GM12878 (cell line): Measurements from ENCODE around the gene RIC8B. TPM values are rescaled to one million over a fixed set of nuclear protein-coding genes. Genes with fewer than 3 reads are reported as not detected.

ENCODE experiments used
- ATAC-seq: fragments of 200-7000 bp; cut with Tn5 transposase; 3 replicates; pipeline ENCODE4 v1.9.1; 2020; ENCODE audit warnings: mild to moderate bottlenecking, moderate library complexity
- BruUV-seq: library from RNA; stranded (reverse); fragments of 400-500 nt; replicated peaks from 2 replicates; lab custom pipeline; 2021; lab: Mats Ljungman, UMichigan
- CTCF ChIA-PET: fragments of 300-600 bp; sonication (Branson Sonifier 250); formaldehyde crosslinking; extraction: SDS; loops from one replicate; lab custom pipeline; 2021; ENCODE audit warnings: inconsistent platforms; lab: Yijun Ruan, JAX
- POLR2A ChIA-PET: fragments of 350-600 bp; formaldehyde crosslinking; extraction: SDS; loops from one replicate; lab custom pipeline; 2021; ENCODE audit warnings: inconsistent platforms; lab: Charles Lee
- RAD21 ChIA-PET: fragments of 300-600 bp; sonication (Branson Sonifier 250); formaldehyde crosslinking; loops from one replicate; lab custom pipeline; 2023; ENCODE audit warnings: antibody characterized with exemption; ENCODE audit not compliant: unreplicated experiment; lab: Charles Lee
- SMC1A ChIA-PET: fragments of 300-600 bp; sonication (Branson Sonifier 250); formaldehyde crosslinking; loops from one replicate; lab custom pipeline; 2023; ENCODE audit not compliant: unreplicated experiment, uncharacterized antibody; lab: Charles Lee
- DNase-seq: peaks from one replicate; pipeline ENCODE4 v3.0.0-alpha.2; 2011; ENCODE audit warnings: low read depth, low spot score
- FAIRE-seq: peaks from 3 replicates; lab custom pipeline; 2011; peaks lifted over from hg19 to GRCh38; lab: Jason Lieb, UNC
- H2AFZ ChIP-seq: 2 replicates; pipeline ENCODE4 v1.6.0; 2011; ENCODE audit warnings: low read depth, low read length, control low read depth; ENCODE audit not compliant: control insufficient read depth
- H3K27ac ChIP-seq: 2 replicates; pipeline ENCODE4 v1.5.1; 2011; ENCODE audit warnings: control low read depth; ENCODE audit not compliant: control insufficient read depth, insufficient read depth
- H3K27me3 ChIP-seq, 2 experiments: replicated peaks in 1 of 2; 2 replicates each; pipeline versions ENCODE4 v1.6.0 to v1.6.1; 2011; ENCODE audit warnings: low read length in 1 of 2; ENCODE audit not compliant: control insufficient read depth in 2 of 2, insufficient read depth in 2 of 2
- H3K36me3 ChIP-seq, 2 experiments: 2 replicates each; pipeline ENCODE4 v1.5.1; 2011; ENCODE audit warnings: low read length in 1 of 2; ENCODE audit not compliant: control insufficient read depth in 2 of 2, insufficient read depth in 2 of 2
- H3K4me1 ChIP-seq: 2 replicates; pipeline ENCODE4 v1.6.1; 2011; ENCODE audit warnings: mild to moderate bottlenecking, low read length, moderate library complexity, mixed read lengths; ENCODE audit not compliant: control insufficient read depth, insufficient read depth
- H3K4me2 ChIP-seq: 2 replicates; pipeline ENCODE4 v1.6.0; 2011; ENCODE audit warnings: control low read depth; ENCODE audit not compliant: control insufficient read depth, insufficient read depth
- H3K4me3 ChIP-seq: fragments of 200-600 bp; sonication (generic); 2 replicates; pipeline ENCODE4 v1.5.1; 2016
- H3K79me2 ChIP-seq: 2 replicates; pipeline ENCODE4 v1.6.0; 2011; ENCODE audit warnings: low read length; ENCODE audit not compliant: control insufficient read depth, insufficient read depth
- H3K9ac ChIP-seq: 2 replicates; pipeline ENCODE4 v1.8.0; 2011; ENCODE audit warnings: low read length, control low read depth, mixed read lengths; ENCODE audit not compliant: control insufficient read depth, insufficient read depth
- H3K9me3 ChIP-seq: replicated peaks from 3 replicates; pipeline ENCODE4 v1.5.1; 2011; ENCODE audit warnings: mild to moderate bottlenecking, low read length; ENCODE audit not compliant: control insufficient read depth, insufficient read depth
- H4K20me1 ChIP-seq: 2 replicates; pipeline ENCODE4 v1.6.0; 2011; ENCODE audit not compliant: control insufficient read depth, insufficient read depth
- BHLHE40 ChIP-seq, 2 experiments: fragments of 450-650 bp in 1 of 2; IDR thresholded peaks; 2 replicates each; pipeline ENCODE4 v1.6.1; 2011 to 2017; ENCODE audit warnings: low read depth in 2 of 2, borderline replicate concordance in 1 of 2, improper control_type of control experiment in 1 of 2, low read length in 1 of 2, mild to moderate bottlenecking in 1 of 2
- CBFB ChIP-seq: IDR thresholded peaks from 2 replicates; pipeline ENCODE4 v1.6.1; 2016; ENCODE audit warnings: antibody characterized with exemption, low read depth
- CHD1 ChIP-seq: IDR thresholded peaks from 2 replicates; pipeline ENCODE4 v1.6.1; 2012; ENCODE audit warnings: low read depth, low read length, improper control_type of control experiment
- CTCF ChIP-seq, 3 experiments: IDR thresholded peaks in 2 of 3; conservative IDR thresholded peaks in 1 of 3; 2 replicates each; pipeline ENCODE4 v1.5.1; 2011; ENCODE audit warnings: low read depth in 3 of 3, low read length in 3 of 3, mild to moderate bottlenecking in 3 of 3, control low read depth in 2 of 3, moderate library complexity in 2 of 3, inconsistent platforms in 1 of 3, mixed read lengths in 1 of 3; ENCODE audit not compliant: control insufficient read depth in 2 of 3, insufficient read depth in 1 of 3; ENCODE audit errors: extremely low read depth in 1 of 3
- CUX1 ChIP-seq: IDR thresholded peaks from 2 replicates; pipeline ENCODE4 v1.6.1; 2012; ENCODE audit warnings: improper control_type of control experiment, low read depth, low read length; ENCODE audit not compliant: insufficient replicate concordance
- ESRRA ChIP-seq: IDR thresholded peaks from 2 replicates; pipeline ENCODE4 v1.6.1; 2012; ENCODE audit warnings: mild to moderate bottlenecking, low read length, improper control_type of control experiment
- ETV6 ChIP-seq, 2 experiments: fragments of 450-650 bp in 1 of 2; IDR thresholded peaks in 1 of 2; conservative IDR thresholded peaks in 1 of 2; 2 replicates each; pipeline ENCODE4 v1.6.1; 2014; ENCODE audit warnings: antibody characterized with exemption in 1 of 2, borderline replicate concordance in 1 of 2, low read depth in 1 of 2, mild to moderate bottlenecking in 1 of 2, moderate library complexity in 1 of 2
- IKZF2 ChIP-seq, 2 experiments: fragments of 450-650 bp; IDR thresholded peaks; 2 replicates each; pipeline ENCODE4 v1.6.1; 2017; ENCODE audit warnings: mild to moderate bottlenecking in 2 of 2, moderate library complexity in 2 of 2
- MTA3 ChIP-seq: IDR thresholded peaks from 2 replicates; pipeline ENCODE4 v1.6.1; 2012; ENCODE audit warnings: low read length, inconsistent platforms, borderline replicate concordance
- NFIC ChIP-seq: IDR thresholded peaks from 2 replicates; pipeline ENCODE4 v1.6.1; 2012; ENCODE audit warnings: low read depth, mild to moderate bottlenecking, inconsistent platforms, low read length, moderate library complexity
- POU2F2 ChIP-seq: IDR thresholded peaks from 3 replicates; pipeline ENCODE4 v1.6.1; 2011; ENCODE audit warnings: low read depth, mild to moderate bottlenecking, low read length, borderline replicate concordance
- RBBP5 ChIP-seq: fragments of 200-600 bp; sonication (generic); conservative IDR thresholded peaks from 2 replicates; pipeline ENCODE4 v1.6.1; 2016
- STAT3 ChIP-seq: IDR thresholded peaks from 2 replicates; pipeline ENCODE4 v1.6.1; 2011; ENCODE audit warnings: low read depth, low read length, improper control_type of control experiment
- TARDBP ChIP-seq: IDR thresholded peaks from 2 replicates; pipeline ENCODE4 v1.6.1; 2016; ENCODE audit warnings: borderline replicate concordance
- YY1 ChIP-seq: IDR thresholded peaks from 2 replicates; pipeline ENCODE4 v1.6.1; 2011; ENCODE audit warnings: low read depth, mild to moderate bottlenecking, low read length
- WGBS: methylation state at CpG from one replicate; pipeline ENCODE4 v1.1.6; 2016; ENCODE audit warnings: low lambda C conversion rate; ENCODE audit not compliant: insufficient replicate concordance, insufficient coverage; ENCODE audit errors: missing lambda C conversion rate; 5-methylcytosine and 5-hydroxymethylcytosine counted together
- in situ Hi-C: fragments of 300-500 bp; cut with MboI; formaldehyde crosslinking; loops from 9 replicates; pipeline ENCODE4 v1.14.3; 2018; ENCODE audit warnings: mixed read lengths
- intact Hi-C: fragments of 100-400 bp; cut with micrococcal nuclease; formaldehyde crosslinking; loops from one replicate; pipeline ENCODE4 v1.14.2; 2022; ENCODE audit not compliant: unreplicated experiment
- polyA plus RNA-seq, 11 experiments: library from polyadenylated mRNA; depleted of rRNA in 4 of 11; unstranded in 6 of 11; stranded (reverse) in 5 of 11; fragments of >200 nt; fragmentation: Nextera tagmentation in 4 of 11; fragmentation: Illumina TruSeq in 1 of 11; extraction: Ambion mirVana in 4 of 11; extraction: Trizol in 1 of 11; gene quantifications; 1 replicate in 1 of 11; 2 replicates in 10 of 11; pipeline versions ENCODE4 v1.2.1 to v1.2.3, GENCODE V29; 2011 to 2016; ENCODE audit warnings: inconsistent platforms in 2 of 11, missing spikeins in 2 of 11, low read depth in 1 of 11
- total RNA-seq, 4 experiments: library from RNA; depleted of rRNA in 3 of 4; stranded (reverse); fragments of >200 nt in 3 of 4; fragmentation: Illumina TruSeq in 1 of 4; extraction: Trizol in 1 of 4; gene quantifications; 2 replicates each; pipeline versions ENCODE4 v1.2.1 to v1.2.3, GENCODE V29; 2013 to 2021
- TF ChIP-seq, protein P1 (sequence below): fragments of 450-650 bp; IDR thresholded peaks from 2 replicates; pipeline ENCODE4 v1.6.1; 2017; ENCODE audit warnings: mild to moderate bottlenecking

Gene RIC8B
- total and polyA plus RNA-seq, 10 of the 15 experiments (the other 5 are each of a cell fraction or from before 2014, with no cell fraction given), result 2.3 to 10.8 (median 6.2) TPM

GRCh38 chr12:106794369-106794768 is 19.9 kb downstream of the RIC8B start:
- 65% methylated on average over 1 of the region's 1 CpG for WGBS
- in situ Hi-C loops (no loop called here), intact Hi-C loops (no loop called here)
- no peak for DNase-seq
- ATAC-seq, result no peak
- H2AFZ ChIP-seq, result no peak overlapping the region
- no peaks in the 10 kb centered on the region for H3K79me2 ChIP-seq
- no peaks in the 10 kb centered on the region for H4K20me1 ChIP-seq
- H3K4me3 ChIP-seq, result no peak overlapping the region
- H3K9me3 ChIP-seq, result no peaks in the 10 kb centered on the region; the same call in 2 of the 3 replicates
- H3K4me1 ChIP-seq, result no peaks in the 10 kb centered on the region
- peaks cover 3 to 12% of the 10 kb centered on the region in 2 experiments; a peak in 3 of 4 replicates for H3K36me3 ChIP-seq
- no peak overlapping the region for H3K9ac ChIP-seq
- no TSS peak for BruUV-seq
- FAIRE-seq, result no peak
- no peak overlapping the region for H3K27ac ChIP-seq
- ChIA-PET CTCF (interaction anchor here (1.2 kb wide), 1 partner anchor 46 kb away, joined by 5 read pairs; no protein-coding TSS in a partner anchor), SMC1A (interaction anchor here (0.8 to 1.0 kb wide), 2 partner anchors 9 to 39 kb away, joined by 3 read pairs; no protein-coding TSS in a partner anchor), POLR2A (no interaction called here), RAD21 (no interaction called here)
- H3K4me2 ChIP-seq, result no peak overlapping the region
- no peaks in the 10 kb centered on the region for H3K27me3 ChIP-seq
- TF ChIP-seq IKZF2 (IDR thresholded peaks at IDR 0.05) (no peak), BHLHE40 (IDR thresholded peaks at IDR 0.05; ENCODE audit: borderline replicate concordance in 1 of 2, low read depth in 2 of 2, low read length in 1 of 2) (no peak), CHD1 (no peak), TARDBP (no peak), CTCF (IDR thresholded peaks at IDR 0.05 in 2 of 3, conservative IDR thresholded peaks at IDR 0.05 in 1 of 3; ENCODE audit: control insufficient read depth in 2 of 3, extremely low read depth in 1 of 3, insufficient read depth in 1 of 3, low read depth in 3 of 3, low read length in 3 of 3) (no peak), POU2F2 (no peak), YY1 (no peak), NFIC (no peak), ESRRA (no peak), MTA3 (no peak), RBBP5 (no peak), CBFB (no peak), CUX1 (no peak), STAT3 (no peak), ETV6 (conservative IDR thresholded peaks at IDR 0.05 in 1 of 2, IDR thresholded peaks at IDR 0.05 in 1 of 2; ENCODE audit: borderline replicate concordance in 1 of 2, low read depth in 1 of 2) (no peak)
- TF ChIP-seq, protein P1, sequence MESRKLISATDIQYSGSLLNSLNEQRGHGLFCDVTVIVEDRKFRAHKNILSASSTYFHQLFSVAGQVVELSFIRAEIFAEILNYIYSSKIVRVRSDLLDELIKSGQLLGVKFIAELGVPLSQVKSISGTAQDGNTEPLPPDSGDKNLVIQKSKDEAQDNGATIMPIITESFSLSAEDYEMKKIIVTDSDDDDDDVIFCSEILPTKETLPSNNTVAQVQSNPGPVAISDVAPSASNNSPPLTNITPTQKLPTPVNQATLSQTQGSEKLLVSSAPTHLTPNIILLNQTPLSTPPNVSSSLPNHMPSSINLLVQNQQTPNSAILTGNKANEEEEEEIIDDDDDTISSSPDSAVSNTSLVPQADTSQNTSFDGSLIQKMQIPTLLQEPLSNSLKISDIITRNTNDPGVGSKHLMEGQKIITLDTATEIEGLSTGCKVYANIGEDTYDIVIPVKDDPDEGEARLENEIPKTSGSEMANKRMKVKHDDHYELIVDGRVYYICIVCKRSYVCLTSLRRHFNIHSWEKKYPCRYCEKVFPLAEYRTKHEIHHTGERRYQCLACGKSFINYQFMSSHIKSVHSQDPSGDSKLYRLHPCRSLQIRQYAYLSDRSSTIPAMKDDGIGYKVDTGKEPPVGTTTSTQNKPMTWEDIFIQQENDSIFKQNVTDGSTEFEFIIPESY, result no peak
